ENCODE measurements around the gene SLC25A17.
"Not testable (repeated sequence)": the region's sequence is repeated elsewhere in the genome, so short reads cannot be mapped to it uniquely, and the experiment has no call there.

The SLC25A17 gene

DNA sequence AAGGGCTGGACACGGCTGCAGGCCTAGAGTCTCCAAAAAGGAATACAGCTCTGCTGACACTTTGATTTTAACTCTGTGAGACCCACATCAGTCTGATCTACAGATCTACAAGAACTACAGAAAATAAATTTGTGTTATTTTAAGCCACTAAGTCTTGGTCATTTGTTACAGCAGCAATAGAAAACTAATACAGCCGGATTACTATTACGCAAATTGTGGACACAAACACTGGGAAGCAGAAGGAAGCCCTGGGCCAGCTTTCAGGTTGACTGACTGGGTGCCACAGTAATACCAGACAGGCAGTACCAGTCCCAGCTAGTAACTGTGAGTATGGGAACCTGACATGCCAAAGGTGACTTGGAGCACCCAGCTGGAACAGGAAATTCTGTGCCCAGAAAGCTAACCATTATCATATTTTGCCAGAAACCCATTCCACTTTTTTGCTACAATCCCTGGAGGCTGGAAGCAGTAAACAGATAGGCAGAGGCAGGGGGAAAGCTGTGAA is 13.4 kb downstream of the SLC25A17 start:
- Mint-ChIP-seq H3K4me3 (no peak overlapping the region), H3K27ac (no peak overlapping the region), H3K36me3 (ENCODE audit: low read depth) (peaks cover 6% of the 10 kb centered on the region), H3K4me1 (ENCODE audit: low read depth) (peaks cover 13% of the 10 kb centered on the region), H3K9me3 (no peaks in the 10 kb centered on the region), H3K27me3 (no peaks in the 10 kb centered on the region)
- intact Hi-C loops (cut with micrococcal nuclease) = no loop called here

DNA sequence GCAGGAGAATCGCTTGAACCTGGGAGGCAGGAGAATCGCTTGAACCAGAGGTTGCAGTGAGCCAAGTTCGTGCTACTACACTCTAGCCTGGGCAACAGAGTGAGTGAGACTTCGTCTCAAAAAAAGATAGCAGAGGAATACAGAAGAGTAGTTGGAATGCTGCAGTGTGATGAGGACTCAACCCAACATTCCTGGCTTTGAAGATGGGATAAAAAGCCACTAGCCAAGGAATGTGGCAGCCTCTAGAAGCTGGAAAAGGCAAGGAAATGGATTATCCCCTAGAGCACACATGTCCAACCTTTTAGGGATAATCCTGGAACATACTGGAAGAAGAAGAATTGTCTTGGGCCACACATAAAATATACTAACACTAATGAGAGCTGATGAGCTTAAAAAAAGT is 13.9 kb downstream of the SLC25A17 start:
- no peaks in the 10 kb centered on the region for H3K9me3 Mint-ChIP-seq
- H3K4me1 Mint-ChIP-seq (ENCODE audit: low read depth) = peaks cover 13% of the 10 kb centered on the region
- H3K36me3 Mint-ChIP-seq (ENCODE audit: low read depth) = peaks cover 6% of the 10 kb centered on the region
- intact Hi-C loops (cut with micrococcal nuclease) = no loop called here
- H3K4me3 Mint-ChIP-seq = no peak overlapping the region
- H3K27ac Mint-ChIP-seq = no peak overlapping the region
- no peaks in the 10 kb centered on the region for H3K27me3 Mint-ChIP-seq

DNA sequence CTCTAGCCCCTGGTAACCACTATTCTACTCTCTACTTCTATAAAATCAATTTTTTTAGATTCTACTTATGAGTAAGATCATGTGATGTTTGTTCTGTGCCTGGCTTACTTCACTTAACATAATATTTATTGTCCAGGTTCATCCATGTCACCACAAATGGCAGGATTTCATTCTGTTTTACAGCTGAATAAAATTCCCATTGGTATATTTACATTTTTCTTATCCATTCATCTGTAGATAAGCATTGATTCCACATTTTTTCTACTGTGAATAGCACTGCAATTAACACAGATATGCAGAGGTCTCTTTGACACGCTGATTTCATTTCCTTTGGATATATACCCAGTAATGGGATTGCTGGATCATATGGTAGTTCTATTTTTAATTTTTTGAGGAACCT is 15.8 kb downstream of the SLC25A17 start:
- no peak overlapping the region for H3K4me3 Mint-ChIP-seq
- H3K27ac Mint-ChIP-seq = peak overlapping the region; percentile 47
- H3K36me3 Mint-ChIP-seq (ENCODE audit: low read depth) = peaks cover 15% of the 10 kb centered on the region
- no peaks in the 10 kb centered on the region for H3K27me3 Mint-ChIP-seq
- H3K9me3 Mint-ChIP-seq = no peaks in the 10 kb centered on the region
- peaks cover 13% of the 10 kb centered on the region for H3K4me1 Mint-ChIP-seq (ENCODE audit: low read depth)
- intact Hi-C loops (cut with micrococcal nuclease) = no loop called here

DNA sequence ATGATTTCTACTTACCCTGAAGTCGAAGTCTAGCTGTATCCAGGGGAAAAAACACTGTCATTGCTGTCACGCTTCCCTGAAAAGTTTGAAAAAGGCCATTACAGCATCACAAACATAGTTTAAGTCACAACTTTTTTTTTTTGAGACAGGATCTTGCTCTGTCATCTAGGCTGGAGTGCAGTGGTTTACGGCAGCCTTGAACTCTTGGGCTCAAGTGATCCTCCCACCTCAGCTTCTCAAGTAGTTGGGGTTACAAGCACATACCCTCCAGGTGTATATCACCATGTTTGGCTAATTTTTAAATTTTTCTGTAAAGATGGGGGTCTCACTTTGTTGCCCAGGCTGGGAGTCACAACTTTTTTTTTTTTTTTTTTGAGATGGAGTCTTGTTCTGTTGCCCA is 20.1 kb downstream of the SLC25A17 start:
- no peak overlapping the region for H3K4me3 Mint-ChIP-seq
- peaks cover 11% of the 10 kb centered on the region for H3K4me1 Mint-ChIP-seq (ENCODE audit: low read depth)
- no peak overlapping the region for H3K27ac Mint-ChIP-seq
- intact Hi-C loops (cut with micrococcal nuclease) = no loop called here
- peaks cover 16% of the 10 kb centered on the region for H3K36me3 Mint-ChIP-seq (ENCODE audit: low read depth)
- no peaks in the 10 kb centered on the region for H3K27me3 Mint-ChIP-seq
- no peaks in the 10 kb centered on the region for H3K9me3 Mint-ChIP-seq

DNA sequence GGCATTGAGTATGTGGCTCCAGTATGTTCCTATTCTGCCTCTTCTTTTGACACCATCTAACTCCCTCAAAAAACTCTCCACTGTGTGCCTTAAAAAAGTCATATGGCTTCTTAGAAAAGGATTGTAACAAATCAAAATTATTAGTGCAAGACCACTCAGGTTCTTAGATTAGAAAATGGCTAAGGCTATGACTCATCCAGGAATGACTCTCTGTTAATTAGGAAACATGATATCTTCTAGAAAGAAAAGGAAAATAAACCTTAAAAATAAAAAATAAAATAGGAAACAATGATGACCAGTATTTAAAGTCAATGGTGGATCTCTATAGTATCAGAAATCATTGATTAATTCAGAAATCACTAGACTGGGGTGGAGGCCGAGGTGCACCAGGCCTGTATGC is 21.7 kb downstream of the SLC25A17 start:
- H3K36me3 Mint-ChIP-seq (ENCODE audit: low read depth) = peaks cover 31% of the 10 kb centered on the region
- H3K9me3 Mint-ChIP-seq = no peaks in the 10 kb centered on the region
- intact Hi-C loops (cut with micrococcal nuclease) = no loop called here
- H3K27me3 Mint-ChIP-seq = no peaks in the 10 kb centered on the region
- H3K4me3 Mint-ChIP-seq = no peak overlapping the region
- no peak overlapping the region for H3K27ac Mint-ChIP-seq
- no peaks in the 10 kb centered on the region for H3K4me1 Mint-ChIP-seq (ENCODE audit: low read depth)

DNA sequence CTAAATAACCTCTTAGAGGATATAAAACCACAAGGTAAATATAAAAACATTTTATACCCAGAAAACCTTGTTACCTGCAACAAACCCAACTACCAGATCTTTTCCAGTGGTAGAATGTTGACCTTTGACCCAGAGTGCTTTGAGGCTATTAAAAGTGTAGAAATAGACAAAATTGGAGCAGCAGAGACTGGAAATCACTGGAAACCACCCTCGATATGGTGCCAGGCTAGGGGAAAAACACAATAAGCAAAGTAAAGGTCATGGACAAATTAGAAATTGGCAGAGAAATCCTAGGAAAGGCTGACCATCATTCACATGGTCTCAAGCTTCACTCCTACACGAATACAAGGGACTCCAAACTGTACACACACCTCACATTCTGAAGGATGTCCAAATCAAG is 26.7 kb downstream of the SLC25A17 start:
- Mint-ChIP-seq H3K27ac (no peak overlapping the region), H3K36me3 (ENCODE audit: low read depth) (peaks cover 54% of the 10 kb centered on the region), H3K4me3 (no peak overlapping the region), H3K9me3 (no peaks in the 10 kb centered on the region), H3K27me3 (no peaks in the 10 kb centered on the region), H3K4me1 (ENCODE audit: low read depth) (no peaks in the 10 kb centered on the region)
- intact Hi-C loops (cut with micrococcal nuclease) = no loop called here

DNA sequence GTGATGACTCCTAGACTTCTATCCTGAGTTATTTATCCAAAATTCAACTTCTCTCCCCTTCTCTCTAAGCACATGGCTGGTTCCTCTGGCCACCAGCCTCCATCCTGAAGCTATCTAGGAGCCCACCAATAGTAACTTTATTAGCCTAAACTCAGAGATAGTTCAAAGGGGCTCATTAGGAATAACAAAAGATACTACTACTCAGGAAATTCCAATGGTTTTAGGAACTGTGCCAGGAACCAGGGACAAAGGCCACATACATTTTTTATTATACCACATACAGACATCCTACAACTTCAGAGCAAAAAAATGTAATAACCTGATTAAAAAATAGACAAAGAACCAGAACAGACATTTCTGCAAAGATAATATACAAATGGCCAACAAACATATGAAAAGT is 27.9 kb downstream of the SLC25A17 start:
- no peaks in the 10 kb centered on the region for H3K27me3 Mint-ChIP-seq
- H3K4me1 Mint-ChIP-seq (ENCODE audit: low read depth) = no peaks in the 10 kb centered on the region
- H3K27ac Mint-ChIP-seq = no peak overlapping the region
- intact Hi-C loops (cut with micrococcal nuclease) = no loop called here
- H3K36me3 Mint-ChIP-seq (ENCODE audit: low read depth) = peaks cover 65% of the 10 kb centered on the region
- no peak overlapping the region for H3K4me3 Mint-ChIP-seq
- no peaks in the 10 kb centered on the region for H3K9me3 Mint-ChIP-seq

DNA sequence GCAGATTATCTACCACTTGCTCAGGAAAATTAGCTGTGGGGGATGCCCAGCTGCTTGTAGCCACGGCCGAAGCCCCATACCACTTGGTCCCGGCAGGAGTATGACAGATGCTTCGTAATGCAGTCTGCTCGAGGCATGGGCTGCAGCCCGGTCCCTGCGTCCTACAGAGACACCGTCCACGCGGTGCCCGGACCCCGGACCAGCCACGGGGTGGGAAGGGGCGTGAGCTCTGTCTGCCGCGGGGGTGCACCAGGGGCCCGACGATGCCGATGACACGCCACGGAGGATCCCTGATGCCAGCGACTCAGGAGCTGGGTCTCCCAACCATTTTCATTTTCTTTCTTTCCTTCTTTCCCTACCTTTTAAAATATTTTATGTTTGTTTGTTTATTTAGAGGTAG is 30.0 kb downstream of the SLC25A17 start:
- no peaks in the 10 kb centered on the region for H3K9me3 Mint-ChIP-seq
- H3K4me1 Mint-ChIP-seq (ENCODE audit: low read depth) = no peaks in the 10 kb centered on the region
- no peak overlapping the region for H3K4me3 Mint-ChIP-seq
- H3K27me3 Mint-ChIP-seq = no peaks in the 10 kb centered on the region
- H3K27ac Mint-ChIP-seq = no peak overlapping the region
- H3K36me3 Mint-ChIP-seq (ENCODE audit: low read depth) = peaks cover 86% of the 10 kb centered on the region
- intact Hi-C loops (cut with micrococcal nuclease) = no loop called here

DNA sequence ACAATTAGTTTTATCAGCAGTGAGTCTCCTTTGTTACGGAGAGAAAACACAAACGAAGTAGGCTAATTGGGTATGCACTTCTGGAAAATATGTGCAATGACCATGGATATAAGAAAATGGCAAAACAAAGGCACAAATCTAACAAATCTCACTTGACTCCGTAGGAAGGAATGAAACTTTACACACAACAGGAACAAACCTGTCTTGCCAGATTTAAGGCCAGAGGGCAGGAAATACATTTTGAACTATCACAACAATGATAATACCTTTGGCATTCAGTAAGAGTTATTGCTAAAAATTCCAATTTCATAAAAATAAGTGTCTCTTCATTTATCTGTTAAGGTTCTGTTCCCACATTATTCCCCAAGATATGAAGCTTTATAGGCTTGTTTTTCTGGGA is 36.6 kb downstream of the SLC25A17 start:
- intact Hi-C loops (cut with micrococcal nuclease) = no loop called here
- Mint-ChIP-seq H3K36me3 (ENCODE audit: low read depth) (peaks cover 69% of the 10 kb centered on the region), H3K27ac (no peak overlapping the region), H3K27me3 (no peaks in the 10 kb centered on the region), H3K9me3 (no peaks in the 10 kb centered on the region), H3K4me3 (no peak overlapping the region), H3K4me1 (ENCODE audit: low read depth) (no peaks in the 10 kb centered on the region)

DNA sequence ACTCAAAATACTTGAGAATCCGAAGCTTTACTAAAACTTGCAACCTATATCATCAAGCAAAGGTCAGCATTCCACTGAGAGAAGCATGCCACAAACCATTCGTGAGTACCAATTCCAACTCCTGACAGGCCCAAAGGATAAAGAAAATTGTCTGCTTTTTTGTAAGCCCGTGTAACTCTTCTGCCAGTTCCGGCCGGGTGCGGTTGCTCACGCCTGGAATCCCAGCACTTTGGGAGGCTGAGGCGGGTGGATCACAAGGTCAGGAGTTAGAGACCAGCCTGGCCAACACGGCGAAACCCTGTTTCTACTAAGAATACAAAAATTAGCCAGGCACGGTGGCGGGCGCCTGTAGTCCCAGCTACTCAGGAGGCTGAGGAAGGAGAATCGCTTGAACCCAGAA is 37.4 kb downstream of the SLC25A17 start:
- H3K27me3 Mint-ChIP-seq; H3K4me1 Mint-ChIP-seq (ENCODE audit: low read depth); H3K4me3 Mint-ChIP-seq; H3K9me3 Mint-ChIP-seq; intact Hi-C loops (cut with micrococcal nuclease); H3K27ac Mint-ChIP-seq: not testable (repeated sequence)
- peaks cover 71% of the 10 kb centered on the region for H3K36me3 Mint-ChIP-seq (ENCODE audit: low read depth)

DNA sequence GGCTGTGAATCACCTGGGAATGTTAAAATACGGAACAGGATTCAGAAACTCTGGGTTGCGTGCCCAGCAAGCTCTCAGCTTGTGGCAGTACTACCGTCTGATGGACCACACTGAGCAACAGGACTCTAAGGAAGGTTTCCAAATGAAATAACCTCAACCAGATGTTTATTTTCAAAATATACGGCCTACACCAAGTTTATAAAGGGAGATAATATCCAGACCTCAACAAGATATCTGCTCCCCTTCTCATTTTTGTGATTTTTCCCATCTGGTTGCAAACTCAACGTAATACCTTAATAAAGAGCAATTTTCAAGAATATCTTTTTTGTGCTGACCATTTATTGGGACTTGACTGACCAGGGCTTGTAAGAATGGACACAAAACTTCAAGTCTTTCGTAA is 49.4 kb downstream of the SLC25A17 start:
- peaks cover 42% of the 10 kb centered on the region for H3K36me3 Mint-ChIP-seq (ENCODE audit: low read depth)
- H3K27ac Mint-ChIP-seq = no peak overlapping the region
- no peaks in the 10 kb centered on the region for H3K9me3 Mint-ChIP-seq
- intact Hi-C loops (cut with micrococcal nuclease) = no loop called here
- peaks cover 3% of the 10 kb centered on the region for H3K4me1 Mint-ChIP-seq (ENCODE audit: low read depth)
- no peak overlapping the region for H3K4me3 Mint-ChIP-seq
- no peaks in the 10 kb centered on the region for H3K27me3 Mint-ChIP-seq

DNA sequence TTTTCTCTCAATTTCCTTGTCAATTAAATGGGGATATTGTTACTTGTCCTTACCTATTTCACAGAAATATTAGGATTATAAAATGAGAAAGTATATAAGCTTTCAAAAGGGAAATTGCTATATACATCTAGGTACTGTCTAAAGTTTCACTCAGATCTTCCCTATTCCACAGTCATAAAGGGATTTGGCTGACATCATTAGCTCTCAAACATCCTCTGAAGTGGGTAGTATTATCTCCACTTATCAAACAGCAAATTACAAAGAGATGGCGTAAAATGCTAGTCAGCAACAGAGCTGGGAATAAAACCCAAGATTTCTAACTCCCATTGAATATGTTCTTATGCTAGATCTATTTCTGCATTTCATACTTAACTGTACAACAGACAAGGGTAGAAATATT is 50.9 kb downstream of the SLC25A17 start:
- Mint-ChIP-seq H3K4me3 (no peak overlapping the region), H3K27me3 (no peaks in the 10 kb centered on the region), H3K9me3 (no peaks in the 10 kb centered on the region), H3K4me1 (ENCODE audit: low read depth) (peaks cover 9% of the 10 kb centered on the region), H3K36me3 (ENCODE audit: low read depth) (peaks cover 27% of the 10 kb centered on the region), H3K27ac (no peak overlapping the region)
- intact Hi-C loops (cut with micrococcal nuclease) = no loop called here

DNA sequence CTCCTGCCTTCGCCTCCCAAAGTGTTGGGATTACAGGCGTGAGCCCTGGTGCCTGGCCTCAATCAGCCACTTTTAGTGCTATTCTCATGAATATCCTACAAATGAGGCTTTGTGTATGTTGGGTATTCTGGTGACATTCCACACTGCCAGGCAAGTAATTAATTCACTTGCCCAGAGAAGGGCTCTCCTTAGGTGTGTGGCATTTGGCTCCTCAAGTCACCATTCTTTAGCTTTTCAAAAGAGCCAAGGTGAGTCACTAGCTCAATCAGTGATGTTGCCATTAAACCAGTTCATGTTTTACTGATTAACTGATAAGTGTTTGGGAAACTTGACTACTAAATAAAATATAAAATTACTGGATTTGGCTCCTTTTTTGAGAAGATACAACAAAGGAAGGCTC is 52.2 kb downstream of the SLC25A17 start:
- Mint-ChIP-seq H3K9me3 (no peaks in the 10 kb centered on the region), H3K4me1 (ENCODE audit: low read depth) (peaks cover 9% of the 10 kb centered on the region), H3K4me3 (no peak overlapping the region), H3K27ac (no peak overlapping the region), H3K36me3 (ENCODE audit: low read depth) (peaks cover 22% of the 10 kb centered on the region), H3K27me3 (no peaks in the 10 kb centered on the region)
- intact Hi-C loops (cut with micrococcal nuclease) = no loop called here

DNA sequence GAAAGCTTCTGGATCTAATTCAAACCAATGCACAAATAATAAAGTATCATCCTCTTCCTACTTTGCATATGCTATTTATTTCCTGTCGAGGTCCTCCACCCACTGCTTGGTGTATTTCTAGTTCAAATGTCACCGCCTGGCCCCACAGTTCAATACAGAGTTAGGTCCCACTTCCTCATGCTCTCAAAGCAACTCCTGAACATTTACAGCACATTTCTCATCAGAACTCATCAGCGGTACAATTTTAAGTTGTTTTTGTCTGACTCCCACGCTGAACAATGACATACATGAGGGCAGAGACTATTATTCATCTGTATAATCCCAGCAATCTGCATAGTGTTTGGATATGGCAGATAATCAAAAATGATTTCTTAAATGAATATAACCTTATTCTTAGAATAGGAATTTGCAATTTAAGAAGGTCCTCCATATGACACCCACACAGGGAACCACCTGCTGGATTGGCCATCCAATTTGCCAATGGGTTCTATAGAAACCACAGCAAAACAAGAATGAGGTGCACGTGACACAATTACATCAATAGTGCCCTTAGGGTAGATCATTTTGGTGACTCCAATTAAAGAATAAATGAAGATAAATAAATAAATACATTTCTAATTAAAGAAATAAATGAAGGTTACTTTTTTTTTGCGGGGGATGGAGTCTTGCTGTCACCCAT is 54.2 kb downstream of the SLC25A17 start:
- H3K27me3 Mint-ChIP-seq = no peaks in the 10 kb centered on the region
- H3K4me1 Mint-ChIP-seq (ENCODE audit: low read depth) = peaks cover 9% of the 10 kb centered on the region
- no peak overlapping the region for H3K27ac Mint-ChIP-seq
- peaks cover 4% of the 10 kb centered on the region for H3K36me3 Mint-ChIP-seq (ENCODE audit: low read depth)
- H3K4me3 Mint-ChIP-seq = no peak overlapping the region
- no peaks in the 10 kb centered on the region for H3K9me3 Mint-ChIP-seq
- intact Hi-C loops (cut with micrococcal nuclease) = no loop called here

DNA sequence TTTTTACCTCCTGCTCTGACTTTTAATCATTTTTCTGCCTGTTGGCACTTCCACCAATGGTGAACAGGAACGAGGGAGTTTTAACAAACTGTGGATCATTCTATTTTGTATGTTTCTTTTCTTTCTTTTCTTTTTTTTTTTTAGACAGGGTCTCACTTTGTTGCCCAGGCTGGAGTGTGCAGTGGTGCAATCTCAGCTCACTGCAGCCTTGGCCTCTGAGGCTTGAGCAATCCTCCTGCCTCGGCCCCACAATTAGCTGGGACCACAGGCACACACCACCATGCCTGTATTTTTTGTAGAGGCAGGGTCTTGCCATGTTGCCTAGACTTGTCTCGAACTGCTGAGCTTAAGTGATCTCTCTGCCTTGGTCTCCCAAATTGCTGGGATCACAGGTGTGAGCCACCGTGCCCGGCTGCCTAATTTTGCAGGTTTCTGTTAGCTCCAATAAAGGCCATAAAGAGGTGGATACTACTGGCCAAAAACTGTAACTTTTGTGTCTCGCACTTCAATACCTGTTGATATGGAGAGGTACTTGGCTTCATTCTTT is 59.8 kb downstream of the SLC25A17 start:
- H3K9me3 Mint-ChIP-seq = no peaks in the 10 kb centered on the region
- H3K4me1 Mint-ChIP-seq (ENCODE audit: low read depth) = peaks cover 3% of the 10 kb centered on the region
- H3K36me3 Mint-ChIP-seq (ENCODE audit: low read depth) = no peaks in the 10 kb centered on the region
- intact Hi-C loops (cut with micrococcal nuclease) = no loop called here
- H3K27me3 Mint-ChIP-seq = no peaks in the 10 kb centered on the region
- no peak overlapping the region for H3K4me3 Mint-ChIP-seq
- no peak overlapping the region for H3K27ac Mint-ChIP-seq

All from dendritic cell treated with granulocyte-macrophage colony-stimulating factor and Interleukin-4, amounts not matched to agents 40 ng/mL and 50 ng/mL, for 4 days (primary cell).